GM18868 (cell line): Measurements from ENCODE around the gene MARCHF10.

Source experiments
- ATAC-seq: cut with Tn5 transposase; IDR thresholded peaks from one replicate; pipeline ENCODE4 v1.9.1; 2021; ENCODE audit warnings: mild to moderate bottlenecking, moderate library complexity; ENCODE audit not compliant: unreplicated experiment

Gene MARCHF10

DNA sequence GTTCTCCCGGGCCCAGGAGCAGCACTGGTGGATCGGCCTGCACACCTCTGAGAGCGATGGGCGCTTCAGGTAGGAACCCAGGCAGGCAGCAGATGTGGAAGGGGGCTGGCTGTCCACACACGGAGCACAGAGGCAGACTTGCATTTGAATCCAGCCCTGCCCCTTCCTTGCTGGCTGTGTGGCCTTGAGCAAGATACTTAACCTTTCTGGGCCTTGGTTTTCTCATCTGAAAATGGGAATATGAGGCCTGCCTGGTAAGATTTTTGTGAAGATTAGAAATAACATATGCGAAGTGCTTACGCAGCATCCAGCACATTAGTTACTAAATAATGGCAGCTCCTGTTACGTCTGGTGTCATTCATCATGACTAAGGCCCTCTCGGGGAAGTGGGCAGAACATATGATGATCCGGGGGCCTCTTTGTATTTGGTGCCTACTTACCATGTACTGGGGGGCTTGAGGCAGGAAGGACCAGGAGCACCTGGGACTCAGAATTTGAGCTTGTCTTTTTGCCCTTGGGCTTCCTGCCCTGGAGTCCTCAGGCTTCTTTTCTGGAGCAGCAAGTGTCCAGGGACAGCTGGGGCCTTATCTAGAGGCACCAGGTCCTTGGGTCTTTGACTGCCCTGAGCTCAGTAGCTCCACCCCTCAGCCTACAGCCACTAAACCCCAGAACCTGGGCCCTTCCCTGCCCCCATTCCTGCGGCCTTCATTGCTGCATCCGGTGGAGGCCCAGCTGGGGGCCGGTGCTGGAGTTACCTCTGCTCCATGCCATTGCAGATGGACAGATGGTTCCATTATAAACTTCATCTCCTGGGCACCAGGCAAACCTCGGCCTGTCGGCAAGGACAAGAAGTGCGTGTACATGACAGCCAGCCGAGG is 126.8 kb downstream of the MARCHF10 start:
- ATAC-seq, result no peak

DNA sequence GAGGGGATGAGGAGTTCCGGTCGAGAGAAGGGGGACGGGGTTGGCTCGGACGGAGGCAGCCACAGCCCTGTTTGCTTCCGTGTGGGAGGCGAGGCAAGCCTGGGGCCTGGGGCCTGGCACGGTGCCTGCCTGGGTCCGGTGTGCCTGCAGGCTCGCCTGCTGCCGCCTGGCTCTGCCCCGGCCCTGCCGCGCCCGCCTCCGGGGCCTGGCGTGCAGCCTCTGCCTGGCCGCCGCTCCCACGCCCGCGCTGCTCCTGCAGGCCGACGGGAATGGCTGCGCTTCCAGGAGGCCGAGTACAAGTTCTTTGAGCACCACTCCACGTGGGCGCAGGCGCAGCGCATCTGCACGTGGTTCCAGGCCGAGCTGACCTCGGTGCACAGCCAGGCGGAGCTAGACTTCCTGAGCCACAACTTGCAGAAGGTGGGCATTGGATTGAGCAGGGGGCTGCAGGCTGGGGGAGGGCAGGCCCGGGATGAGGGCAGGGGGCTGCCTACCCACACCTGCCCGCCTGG is 127.5 kb downstream of the MARCHF10 start:
- ATAC-seq, result no peak

DNA sequence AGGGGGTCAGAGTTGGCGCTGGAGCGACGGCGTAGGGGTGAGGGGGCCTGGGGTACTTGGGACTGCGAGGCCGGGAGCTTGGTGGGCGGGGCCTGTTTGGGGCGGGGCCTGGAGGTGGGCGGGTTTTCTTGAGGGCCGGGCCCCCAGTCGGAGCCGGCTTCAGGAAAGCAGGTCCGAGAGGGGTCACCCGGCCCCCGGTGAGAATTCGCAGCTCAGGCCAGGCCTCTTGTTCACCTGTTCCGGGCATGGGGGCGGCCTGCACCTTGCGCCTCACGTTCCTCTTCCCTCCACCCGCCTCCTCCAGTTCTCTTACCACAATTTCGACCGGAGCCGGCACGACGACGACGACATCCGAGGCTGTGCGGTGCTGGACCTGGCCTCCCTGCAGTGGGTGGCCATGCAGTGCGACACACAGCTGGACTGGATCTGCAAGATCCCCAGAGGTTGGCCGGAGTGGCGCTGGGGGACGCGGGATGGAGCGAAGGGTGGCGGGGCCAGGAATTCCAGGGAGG is 128.2 kb downstream of the MARCHF10 start:
- ATAC-seq, result no peak

- ATAC-seq, result no peak
Measured at GRCh38 chr17:62678214-62678919, 129.7 kb downstream of the MARCHF10 start.

DNA sequence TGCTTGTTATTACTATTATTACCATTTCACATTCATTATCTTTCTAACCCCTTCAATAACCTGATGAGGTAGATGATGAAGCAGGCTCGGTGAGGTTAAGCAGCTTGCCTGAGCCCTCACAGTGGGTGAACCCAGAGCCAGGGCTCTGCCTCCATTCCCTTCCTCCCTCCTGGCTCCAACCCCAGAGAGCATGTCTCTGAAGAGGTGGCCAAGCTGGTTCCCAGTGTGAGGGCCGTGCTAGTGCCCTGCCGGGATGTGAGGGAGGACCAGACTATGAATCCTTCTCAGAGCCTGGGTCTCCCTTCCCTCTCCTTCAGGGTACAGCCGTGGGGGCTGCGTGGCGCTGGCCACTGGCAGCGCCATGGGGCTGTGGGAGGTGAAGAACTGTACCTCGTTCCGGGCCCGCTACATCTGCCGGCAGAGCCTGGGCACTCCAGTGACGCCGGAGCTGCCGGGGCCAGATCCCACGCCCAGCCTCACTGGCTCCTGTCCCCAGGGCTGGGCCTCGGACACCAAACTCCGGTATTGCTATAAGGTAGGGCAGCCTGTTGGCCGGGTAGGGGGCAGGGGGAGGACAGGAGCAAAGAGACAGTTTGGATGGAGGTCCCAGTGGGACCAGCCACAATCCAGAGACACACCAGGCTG is 131.0 kb downstream of the MARCHF10 start:
- no peak for ATAC-seq

- no peak for ATAC-seq
Measured at GRCh38 chr17:62676231-62676943, 131.7 kb downstream of the MARCHF10 start.

- no peak for ATAC-seq
Measured at GRCh38 chr17:62675701-62676100, 132.4 kb downstream of the MARCHF10 start.

DNA sequence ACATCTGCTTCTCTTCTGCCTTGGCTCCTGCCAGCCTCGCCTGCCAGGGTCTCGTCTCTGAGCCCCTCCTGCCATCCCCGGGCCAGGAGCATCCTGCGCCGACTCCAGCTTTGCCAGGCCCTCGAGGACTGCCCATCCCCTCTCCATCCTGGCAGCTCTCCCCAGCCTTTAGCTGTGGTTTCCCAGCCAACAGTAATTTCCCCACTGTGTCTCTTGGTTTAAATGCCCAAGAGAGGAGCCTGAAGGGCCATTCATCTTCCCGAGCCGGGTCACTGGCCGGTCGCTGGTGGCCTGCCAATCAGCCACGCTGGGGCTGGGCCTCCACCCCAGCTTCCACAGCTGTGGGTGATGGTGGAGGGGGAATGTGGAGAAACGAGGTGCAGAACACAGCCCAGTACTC is 132.9 kb downstream of the MARCHF10 start:
- ATAC-seq, result no peak

DNA sequence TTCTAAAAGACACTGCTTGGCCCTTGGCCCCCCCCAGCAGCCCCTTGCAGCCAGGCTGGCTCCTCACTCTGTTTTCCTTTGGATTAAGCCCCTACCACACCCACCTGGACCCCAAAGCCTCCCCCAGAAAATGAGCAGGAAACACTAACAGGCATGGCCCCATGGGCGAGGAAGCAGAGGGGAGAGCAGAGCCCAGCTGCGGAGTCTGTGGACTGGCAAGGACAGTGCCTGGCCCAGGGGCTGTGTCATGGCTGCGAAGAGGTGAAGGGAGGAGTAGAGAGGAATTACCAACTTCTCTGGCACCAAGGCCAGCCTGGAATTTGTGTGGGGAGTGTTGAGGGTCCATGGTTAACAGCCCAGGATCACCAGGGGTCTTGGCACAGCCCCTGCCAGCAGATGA is 133.3 kb downstream of the MARCHF10 start:
- no peak for ATAC-seq

- no peak for ATAC-seq
Measured at GRCh38 chr17:62674363-62674739, 133.8 kb downstream of the MARCHF10 start.

DNA sequence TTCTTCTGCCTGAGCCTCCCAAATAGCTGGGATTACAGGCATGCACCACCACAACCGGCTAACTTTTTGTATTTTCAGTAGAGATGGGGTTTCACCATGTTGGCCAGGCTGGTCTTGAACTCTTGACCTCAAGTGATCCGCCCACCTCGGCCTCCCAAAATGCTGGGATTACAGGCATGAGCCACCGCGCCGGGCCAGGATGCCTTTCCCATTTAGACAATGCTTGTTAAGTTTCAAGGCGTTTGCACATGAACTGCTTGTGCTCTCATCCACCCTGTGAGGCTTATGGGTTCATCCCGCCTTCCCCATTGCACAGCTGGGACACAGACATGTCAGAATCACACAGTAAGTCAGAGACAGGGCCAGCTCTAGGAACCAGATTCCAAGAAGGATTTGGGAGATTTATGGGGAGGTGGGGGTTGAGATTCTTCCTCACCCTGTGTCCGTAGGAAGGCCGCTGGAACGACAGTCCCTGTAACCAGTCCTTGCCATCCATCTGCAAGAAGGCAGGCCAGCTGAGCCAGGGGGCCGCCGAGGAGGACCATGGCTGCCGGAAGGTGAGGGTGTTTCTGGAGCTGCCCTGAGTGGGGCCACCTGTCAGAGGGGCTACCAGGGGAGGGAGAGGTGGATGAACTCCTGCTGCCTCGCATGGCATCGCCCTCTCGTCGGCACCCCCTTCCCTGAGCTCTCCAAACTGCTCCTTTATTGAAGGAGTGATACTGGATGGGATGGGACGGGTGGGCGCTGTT is 134.3 kb downstream of the MARCHF10 start:
- ATAC-seq, result no peak

- ATAC-seq, result no peak
Measured at GRCh38 chr17:62672957-62673356, 135.2 kb downstream of the MARCHF10 start.

- ATAC-seq, result no peak
Measured at GRCh38 chr17:62671553-62671952, 136.6 kb downstream of the MARCHF10 start.

DNA sequence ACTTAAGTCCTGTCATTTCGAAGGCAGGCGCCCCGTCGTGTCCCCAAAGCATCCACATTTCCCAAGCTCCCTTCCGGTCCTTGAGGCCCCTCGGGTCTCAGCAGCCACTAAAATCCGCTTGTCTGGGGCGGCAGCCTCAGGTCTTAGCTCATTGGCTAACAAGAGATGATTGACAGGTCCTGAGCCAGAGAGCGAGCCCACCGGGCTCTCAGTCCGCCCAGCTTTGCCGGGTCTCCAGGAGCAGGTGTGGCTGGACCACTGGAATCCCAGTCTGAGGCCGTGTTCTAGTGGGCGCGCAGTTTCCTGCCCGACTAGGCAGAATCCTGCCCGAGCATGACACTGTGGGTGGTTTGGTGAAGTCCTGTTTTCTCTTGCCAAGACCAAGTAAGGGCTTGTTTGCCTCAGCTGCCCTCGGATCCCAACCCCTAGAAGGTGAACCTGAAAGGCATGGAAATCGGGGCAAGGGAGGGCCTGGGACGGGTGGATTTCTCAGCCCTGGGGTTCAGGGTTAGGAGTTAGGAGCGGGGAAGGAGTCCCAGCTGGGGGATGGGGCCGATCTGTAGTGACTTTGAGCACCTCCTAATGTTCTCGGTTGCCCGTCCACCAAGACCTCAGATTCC is 137.8 kb downstream of the MARCHF10 start:
- ATAC-seq, result no peak

GRCh38 chr17:62668091-62668804 is 139.9 kb downstream of the MARCHF10 start:
- ATAC-seq, result no peak

DNA sequence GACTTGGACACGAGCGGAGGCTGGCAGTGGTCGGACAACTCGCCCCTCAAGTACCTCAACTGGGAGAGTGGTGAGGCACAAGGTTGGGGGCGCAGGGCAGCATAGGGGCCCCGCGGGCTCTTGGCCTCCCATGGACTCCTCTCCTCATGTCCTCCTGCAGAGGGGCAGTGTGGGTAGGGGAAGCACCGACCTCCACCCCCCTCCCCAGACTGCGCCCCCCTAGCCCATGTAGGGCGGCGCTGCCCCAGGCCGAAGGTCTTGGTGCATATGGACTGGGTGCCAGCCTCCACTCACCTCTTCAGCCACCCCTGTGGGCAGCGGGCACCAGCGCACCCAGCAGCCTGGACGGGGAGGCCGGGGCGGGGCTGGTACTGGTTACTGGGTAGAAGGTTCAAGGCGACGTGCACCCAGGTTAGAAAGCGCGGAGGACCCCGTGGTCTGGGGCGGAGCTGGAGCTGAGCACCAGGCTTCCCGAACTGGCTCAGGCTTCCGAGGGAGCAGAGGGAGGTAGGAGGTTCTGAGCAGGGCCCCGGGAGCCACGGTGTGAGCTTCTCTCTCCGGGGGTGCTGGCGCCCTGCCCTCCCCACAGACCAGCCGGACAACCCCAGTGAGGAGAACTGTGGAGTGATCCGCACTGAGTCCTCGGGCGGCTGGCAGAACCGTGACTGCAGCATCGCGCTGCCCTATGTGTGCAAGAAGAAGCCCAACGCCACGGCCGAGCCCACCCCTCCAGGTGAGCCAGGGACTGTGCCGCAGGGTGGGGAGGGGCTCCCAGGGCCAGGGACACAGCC is 141.1 kb downstream of the MARCHF10 start:
- no peak for ATAC-seq

GRCh38 chr17:62666061-62666800 is 141.9 kb downstream of the MARCHF10 start:
- no peak for ATAC-seq
